Ishikawa (cell line): Measurements from ENCODE around the gene TRAPPC5.

Experiments
- CEBPB ChIP-seq: IDR thresholded peaks from 2 replicates; pipeline ENCODE4 v1.6.1; 2012
- CREB1 ChIP-seq: IDR thresholded peaks from 2 replicates; pipeline ENCODE4 v1.6.1; 2012; ENCODE audit warnings: low read depth
- EGR1 ChIP-seq: IDR thresholded peaks from 2 replicates; pipeline ENCODE4 v1.6.1; 2012
- EP300 ChIP-seq: IDR thresholded peaks from 2 replicates; pipeline ENCODE4 v1.6.1; 2012; ENCODE audit warnings: borderline replicate concordance
- FOXM1 ChIP-seq: IDR thresholded peaks from 2 replicates; pipeline ENCODE4 v1.6.1; 2012; ENCODE audit warnings: low read depth, borderline replicate concordance
- NFIC ChIP-seq: IDR thresholded peaks from 2 replicates; pipeline ENCODE4 v1.6.1; 2012
- RAD21 ChIP-seq: IDR thresholded peaks from 2 replicates; pipeline ENCODE4 v1.6.1; 2012; ENCODE audit warnings: low read depth
- REST ChIP-seq: IDR thresholded peaks from 2 replicates; pipeline ENCODE4 v1.6.1; 2012; ENCODE audit warnings: low read depth, mild to moderate bottlenecking
- TAF1 ChIP-seq: IDR thresholded peaks from 2 replicates; pipeline ENCODE4 v1.6.1; 2012; ENCODE audit warnings: low read depth, mild to moderate bottlenecking
- TEAD4 ChIP-seq: IDR thresholded peaks from 2 replicates; pipeline ENCODE4 v1.6.1; 2012
- USF1 ChIP-seq: IDR thresholded peaks from 2 replicates; pipeline ENCODE4 v1.6.1; 2012
- YY1 ChIP-seq: IDR thresholded peaks from 2 replicates; pipeline ENCODE4 v1.6.1; 2012; ENCODE audit warnings: low read depth
- ZBTB7A ChIP-seq: IDR thresholded peaks from 2 replicates; pipeline ENCODE4 v1.6.1; 2012; ENCODE audit warnings: low read depth
- TF ChIP-seq, protein P1 (sequence below): IDR thresholded peaks from 2 replicates; pipeline ENCODE4 v1.6.1; 2012

DNA sequence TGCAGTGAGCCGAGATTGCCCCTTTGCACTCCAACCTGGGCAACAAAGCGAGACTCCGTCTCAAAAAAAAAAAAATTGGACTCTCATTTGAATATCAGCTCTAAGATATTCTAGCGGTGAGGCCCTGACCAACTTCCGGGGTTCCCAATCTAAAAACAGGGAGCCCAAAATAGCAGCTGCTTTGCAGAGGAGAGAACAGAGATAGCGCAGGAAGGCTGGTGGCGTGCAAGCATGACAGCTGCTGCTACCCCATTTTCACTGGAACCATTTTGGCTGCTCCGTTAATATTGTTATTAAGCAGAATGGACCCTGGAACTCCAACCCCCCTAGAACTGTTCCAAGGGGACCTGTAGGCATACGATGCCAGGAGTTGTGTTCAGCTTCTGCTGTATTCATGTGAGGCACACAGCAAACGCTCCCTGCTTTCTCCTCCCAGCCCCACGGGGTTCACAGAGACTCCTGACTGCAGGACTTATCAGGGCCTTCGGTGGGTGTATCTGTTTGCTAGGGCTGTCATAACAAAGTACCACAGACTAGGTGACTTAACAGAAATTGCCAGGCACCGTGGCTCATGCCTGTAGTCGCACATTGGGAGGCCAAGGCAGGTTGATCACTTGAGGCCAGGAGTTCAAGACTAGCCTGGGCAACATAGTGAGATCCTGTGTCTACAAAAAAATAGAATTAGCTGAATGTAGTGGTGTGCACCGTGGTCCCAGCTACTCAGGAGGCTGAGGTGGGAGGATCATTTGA lies 32.2 kb upstream of the TRAPPC5 start:
- no peak for TF ChIP-seq REST
- TF ChIP-seq EP300 = no peak
- no peak for TF ChIP-seq FOXM1
- no peak for TF ChIP-seq YY1
- TF ChIP-seq NFIC = no peak
- TF ChIP-seq RAD21 = no peak
- no peak for TF ChIP-seq TEAD4
- TF ChIP-seq CREB1 = no peak
- no peak for TF ChIP-seq CEBPB
- no peak for TF ChIP-seq USF1
- TF ChIP-seq TAF1 = no peak
- TF ChIP-seq, protein P1, sequence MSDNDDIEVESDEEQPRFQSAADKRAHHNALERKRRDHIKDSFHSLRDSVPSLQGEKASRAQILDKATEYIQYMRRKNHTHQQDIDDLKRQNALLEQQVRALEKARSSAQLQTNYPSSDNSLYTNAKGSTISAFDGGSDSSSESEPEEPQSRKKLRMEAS = no peak
- TF ChIP-seq EGR1 = no peak
- TF ChIP-seq ZBTB7A = no peak
